K562 (cell line): Measurements from ENCODE around the gene RCBTB1. TPM values are rescaled to one million over a fixed set of nuclear protein-coding genes. Genes with fewer than 3 reads are reported as not detected.

ENCODE experiments used
- ATAC-seq: fragments of 200-7000 bp; cut with Tn5 transposase; 3 replicates; pipeline ENCODE4 v1.9.1; 2020; ENCODE audit warnings: moderate library complexity
- BruUV-seq: library from RNA; stranded (reverse); fragments of 400-500 nt; replicated peaks from 2 replicates; lab custom pipeline; 2021; lab: Mats Ljungman, UMichigan
- CTCF ChIA-PET: fragments of 300-600 bp; formaldehyde crosslinking; extraction: SDS; loops from one replicate; lab custom pipeline; 2021; ENCODE audit warnings: low intra/inter-chr PET ratio; lab: Yijun Ruan, JAX
- POLR2A ChIA-PET: fragments of 300-600, 350-650 bp; sonication (Branson Sonifier 250); formaldehyde crosslinking; extraction: SDS; loops from one replicate; lab custom pipeline; 2021; ENCODE audit warnings: antibody characterized with exemption, inconsistent platforms; lab: Yijun Ruan, JAX
- DNase-seq, 4 experiments: peaks; one replicate each; pipeline versions ENCODE4 v3.0.0 to v3.0.0-alpha.2; 2011 to 2018; ENCODE audit warnings: low spot score in 3 of 4, mixed read lengths in 3 of 4; ENCODE audit errors: extremely low read depth in 1 of 4
- FAIRE-seq: peaks from 2 replicates; lab custom pipeline; 2011; peaks lifted over from hg19 to GRCh38; lab: Jason Lieb, UNC
- H2AFZ ChIP-seq: 2 replicates; pipeline ENCODE4 v1.6.0; 2011; ENCODE audit warnings: low read depth, low read length, control low read depth, inconsistent platforms
- H3K27ac ChIP-seq: fragments of 200-600 bp; 3 replicates; pipeline ENCODE4 v1.8.0; 2011; ENCODE audit warnings: low read depth, mild to moderate bottlenecking, control low read depth, inconsistent platforms, low read length, moderate library complexity, mixed read lengths; ENCODE audit errors: extremely low read depth
- H3K27me3 ChIP-seq, 2 experiments: fragments of 300-600 bp in 1 of 2; 2 replicates in 1 of 2; 3 replicates in 1 of 2; pipeline versions ENCODE4 v1.6.0 to v1.8.0; 2011; ENCODE audit warnings: inconsistent platforms in 2 of 2, low read length in 2 of 2, mild to moderate bottlenecking in 1 of 2, mixed read lengths in 1 of 2, moderate library complexity in 1 of 2; ENCODE audit not compliant: control insufficient read depth in 2 of 2, insufficient read depth in 2 of 2
- H3K36me3 ChIP-seq: fragments of 300-600 bp; 3 replicates; pipeline ENCODE4 v1.8.0; 2011; ENCODE audit warnings: mild to moderate bottlenecking, low read length, inconsistent platforms; ENCODE audit not compliant: control insufficient read depth, insufficient read depth
- H3K4me1 ChIP-seq, 2 experiments: fragments of 200-600 bp in 1 of 2; replicated peaks in 1 of 2; 2 replicates in 1 of 2; 3 replicates in 1 of 2; pipeline versions ENCODE4 v1.5.1 to v1.8.0; 2011; ENCODE audit warnings: inconsistent platforms in 2 of 2, low read length in 2 of 2, mild to moderate bottlenecking in 1 of 2, mixed read lengths in 1 of 2, moderate library complexity in 1 of 2; ENCODE audit not compliant: control insufficient read depth in 2 of 2, insufficient read depth in 2 of 2
- H3K4me2 ChIP-seq: 2 replicates; pipeline ENCODE4 v1.6.1; 2011; ENCODE audit warnings: low read length, control low read depth, inconsistent platforms, mixed read lengths; ENCODE audit not compliant: insufficient read depth
- H3K4me3 ChIP-seq: fragments of 200-600 bp; sonication (generic), shearing (Covaris generic); 2 replicates; pipeline ENCODE4 v1.5.1; 2016; ENCODE audit warnings: control low read depth, inconsistent platforms
- H3K79me2 ChIP-seq: fragments of 200-600 bp; 3 replicates; pipeline ENCODE4 v1.8.0; 2011; ENCODE audit warnings: low read length, inconsistent platforms; ENCODE audit not compliant: control insufficient read depth, insufficient read depth
- H3K9ac ChIP-seq, 2 experiments: 2 replicates each; pipeline versions ENCODE4 v1.6.0 to v1.6.1; 2011; ENCODE audit warnings: low read depth in 2 of 2, low read length in 2 of 2, control low read depth in 1 of 2, inconsistent platforms in 1 of 2, mild to moderate bottlenecking in 1 of 2, mixed read lengths in 1 of 2; ENCODE audit not compliant: insufficient read depth in 1 of 2
- H3K9me1 ChIP-seq: one replicate; pipeline ENCODE4 v1.6.0; 2011; ENCODE audit warnings: inconsistent platforms, mild to moderate bottlenecking, low read length, moderate library complexity; ENCODE audit not compliant: control insufficient read depth, insufficient read depth
- H3K9me3 ChIP-seq: replicated peaks from 2 replicates; pipeline ENCODE4 v1.5.1; 2011; ENCODE audit warnings: low read depth, low read length, inconsistent platforms; ENCODE audit not compliant: control insufficient read depth, insufficient read depth
- H4K20me1 ChIP-seq: replicated peaks from 2 replicates; pipeline ENCODE4 v1.6.1; 2011; ENCODE audit warnings: low read length, inconsistent platforms, mixed read lengths; ENCODE audit not compliant: control insufficient read depth, insufficient read depth
- ARHGAP35 ChIP-seq: fragments of 450-650 bp; IDR thresholded peaks from 2 replicates; pipeline ENCODE4 v1.6.1; 2018; ENCODE audit not compliant: partially characterized antibody
- FOXM1 ChIP-seq, 2 experiments: fragments of 450-650 bp in 1 of 2; sonication (generic) in 1 of 2; formaldehyde crosslinking in 1 of 2; IDR thresholded peaks; 2 replicates each; pipeline versions ENCODE4 v1.6.1 to v1.9.0; 2017 to 2022; ENCODE audit warnings: low read depth in 2 of 2, mild to moderate bottlenecking in 2 of 2, missing genetic modification reagents in 1 of 2, moderate library complexity in 1 of 2
- MYNN ChIP-seq, 2 experiments: sonication (generic); formaldehyde crosslinking in 1 of 2; IDR thresholded peaks; 2 replicates each; pipeline versions ENCODE4 v1.5.0 to v1.6.1; 2016 to 2020; ENCODE audit warnings: antibody characterized with exemption in 1 of 2, missing genetic modification reagents in 1 of 2
- SNAPC5 ChIP-seq: fragments of 250-450 bp; sonication (Bioruptor Pico); IDR thresholded peaks from 2 replicates; pipeline ENCODE4 v1.8.0; 2021; ENCODE audit warnings: moderate library complexity, mild to moderate bottlenecking, inconsistent platforms
- TAF1 ChIP-seq: IDR thresholded peaks from 2 replicates; pipeline ENCODE4 v1.6.1; 2011; ENCODE audit warnings: mild to moderate bottlenecking, low read length, moderate library complexity; ENCODE audit not compliant: insufficient read depth, control insufficient read depth, severe bottlenecking; ENCODE audit errors: extremely low read depth
- XRCC4 ChIP-seq: IDR thresholded peaks from one replicate; pipeline ENCODE4 v1.6.1; 2011; ENCODE audit not compliant: insufficient read depth, insufficient read length; ENCODE audit errors: extremely low read depth
- ZNF316 ChIP-seq: fragments of 450-650 bp; IDR thresholded peaks from 2 replicates; pipeline ENCODE4 v1.6.1; 2016
- WGBS: fragments of 100-300 bp; shearing (Covaris generic); methylation state at CpG from one replicate; pipeline ENCODE4 v1.1.6; 2016; ENCODE audit warnings: low coverage, mixed read lengths; ENCODE audit not compliant: insufficient coverage; ENCODE audit errors: missing lambda C conversion rate; 5-methylcytosine and 5-hydroxymethylcytosine counted together
- in situ Hi-C: fragments of 300-500 bp; cut with MboI; formaldehyde crosslinking; loops from 4 replicates; pipeline ENCODE4 v1.15.0; 2018; ENCODE audit warnings: inconsistent platforms, mixed read lengths
- intact Hi-C: fragments of 100-400 bp; cut with micrococcal nuclease; formaldehyde crosslinking; loops from 2 replicates; pipeline ENCODE4 v1.14.2; 2022
- polyA plus RNA-seq, 8 experiments: library from polyadenylated mRNA; depleted of rRNA in 4 of 8; stranded (reverse) in 5 of 8; unstranded in 3 of 8; fragments of >200 nt; fragmentation: Nextera tagmentation in 2 of 8; fragmentation: Illumina TruSeq in 1 of 8; extraction: Ambion mirVana in 2 of 8; extraction: Trizol in 1 of 8; gene quantifications; 2 replicates each; pipeline versions ENCODE4 v1.2.1 to v1.2.3, GENCODE V29; 2011 to 2014; ENCODE audit warnings: inconsistent platforms in 1 of 8, missing spikeins in 1 of 8
- total RNA-seq, 7 experiments: library from RNA; depleted of rRNA in 6 of 7; stranded (reverse); fragments of >200 nt in 6 of 7; fragmentation: Illumina TruSeq in 2 of 7; extraction: Trizol in 2 of 7; gene quantifications; 2 replicates each; pipeline versions ENCODE4 v1.2.1 to v1.2.3, GENCODE V29; 2011 to 2021; ENCODE audit warnings: low replicate concordance in 1 of 7
- TF ChIP-seq, protein P1 (sequence below): fragments of 450-650 bp; IDR thresholded peaks from 2 replicates; pipeline ENCODE4 v1.6.1; 2018; ENCODE audit not compliant: partially characterized antibody

The RCBTB1 gene
- total and polyA plus RNA-seq, 9 of the 15 experiments (the other 6 are each of a cell fraction or from before 2014, with no cell fraction given): 4.0 to 11.3 (median 8.4) TPM

DNA sequence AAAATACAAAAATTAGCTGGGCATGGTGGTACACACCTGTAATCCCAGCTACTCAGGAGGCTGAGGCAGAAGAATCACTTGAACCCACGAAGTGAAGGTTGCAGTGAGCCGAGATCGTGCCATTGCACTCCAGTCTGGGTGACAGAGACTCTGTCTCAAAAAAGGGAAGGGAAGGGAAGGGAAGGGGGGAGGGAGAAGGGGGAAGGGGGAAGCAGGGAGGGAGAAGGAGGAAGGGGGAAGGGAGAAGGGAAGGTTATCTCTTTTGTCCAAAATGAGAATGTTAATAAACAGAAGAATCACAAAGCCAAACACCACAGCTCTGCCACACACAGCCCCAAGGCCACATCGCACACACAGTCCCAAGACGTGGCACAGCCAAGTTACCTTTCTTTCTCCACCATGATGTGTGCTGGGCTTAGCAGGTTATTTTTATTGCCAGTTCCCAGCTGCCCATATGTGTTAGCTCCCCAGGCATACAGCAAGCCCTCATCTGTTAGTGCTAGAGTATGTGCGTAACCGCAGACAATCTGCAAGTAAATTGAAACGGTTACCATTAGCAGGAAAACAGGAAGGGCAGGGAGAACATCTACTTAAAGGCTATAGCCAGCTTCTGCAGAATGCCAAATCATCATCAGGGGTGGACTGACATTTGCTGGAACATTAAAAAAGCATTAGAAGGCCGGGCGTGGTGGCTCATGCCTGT lies 34.3 kb downstream of the RCBTB1 start (continued):
- TF ChIP-seq, protein P1, sequence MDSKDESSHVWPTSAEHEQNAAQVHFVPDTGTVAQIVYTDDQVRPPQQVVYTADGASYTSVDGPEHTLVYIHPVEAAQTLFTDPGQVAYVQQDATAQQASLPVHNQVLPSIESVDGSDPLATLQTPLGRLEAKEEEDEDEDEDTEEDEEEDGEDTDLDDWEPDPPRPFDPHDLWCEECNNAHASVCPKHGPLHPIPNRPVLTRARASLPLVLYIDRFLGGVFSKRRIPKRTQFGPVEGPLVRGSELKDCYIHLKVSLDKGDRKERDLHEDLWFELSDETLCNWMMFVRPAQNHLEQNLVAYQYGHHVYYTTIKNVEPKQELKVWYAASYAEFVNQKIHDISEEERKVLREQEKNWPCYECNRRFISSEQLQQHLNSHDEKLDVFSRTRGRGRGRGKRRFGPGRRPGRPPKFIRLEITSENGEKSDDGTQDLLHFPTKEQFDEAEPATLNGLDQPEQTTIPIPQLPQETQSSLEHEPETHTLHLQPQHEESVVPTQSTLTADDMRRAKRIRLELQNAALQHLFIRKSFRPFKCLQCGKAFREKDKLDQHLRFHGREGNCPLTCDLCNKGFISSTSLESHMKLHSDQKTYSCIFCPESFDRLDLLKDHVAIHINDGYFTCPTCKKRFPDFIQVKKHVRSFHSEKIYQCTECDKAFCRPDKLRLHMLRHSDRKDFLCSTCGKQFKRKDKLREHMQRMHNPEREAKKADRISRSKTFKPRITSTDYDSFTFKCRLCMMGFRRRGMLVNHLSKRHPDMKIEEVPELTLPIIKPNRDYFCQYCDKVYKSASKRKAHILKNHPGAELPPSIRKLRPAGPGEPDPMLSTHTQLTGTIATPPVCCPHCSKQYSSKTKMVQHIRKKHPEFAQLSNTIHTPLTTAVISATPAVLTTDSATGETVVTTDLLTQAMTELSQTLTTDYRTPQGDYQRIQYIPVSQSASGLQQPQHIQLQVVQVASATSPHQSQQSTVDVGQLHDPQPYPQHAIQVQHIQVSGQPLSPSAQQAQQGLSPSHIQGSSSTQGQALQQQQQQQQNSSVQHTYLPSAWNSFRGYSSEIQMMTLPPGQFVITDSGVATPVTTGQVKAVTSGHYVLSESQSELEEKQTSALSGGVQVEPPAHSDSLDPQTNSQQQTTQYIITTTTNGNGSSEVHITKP: no peak
- TF ChIP-seq ZNF316 (no peak), XRCC4 (no peak)

GRCh38 chr13:49549289-49549688 lies 36.1 kb downstream of the RCBTB1 start:
- BruUV-seq: no TSS peak
- H3K9me3 ChIP-seq: no peaks in the 10 kb centered on the region
- no peaks in the 10 kb centered on the region for H3K27me3 ChIP-seq
- ChIA-PET POLR2A (no interaction called here), CTCF (no interaction called here)
- H3K9ac ChIP-seq: no peak overlapping the region
- H3K4me1 ChIP-seq: no peaks in the 10 kb centered on the region
- H3K4me2 ChIP-seq: no peak overlapping the region
- H3K27ac ChIP-seq: no peak overlapping the region
- H3K79me2 ChIP-seq: no peaks in the 10 kb centered on the region
- H3K9me1 ChIP-seq: no peaks in the 10 kb centered on the region
- H3K4me3 ChIP-seq: no peak overlapping the region
- WGBS: 85% methylated on average over 11 of the region's 15 CpGs
- no peaks in the 10 kb centered on the region for H4K20me1 ChIP-seq
- in situ Hi-C loops: no loop called here
- no peak overlapping the region for H2AFZ ChIP-seq
- no peak for FAIRE-seq
- ATAC-seq: no peak
- no peak for TF ChIP-seq FOXM1 (IDR thresholded peaks at IDR 0.05; ENCODE audit: low read depth)
- no peak for TF ChIP-seq FOXM1 (CRISPR knock-in tag; IDR thresholded peaks at IDR 0.05; ENCODE audit: low read depth)
- TF ChIP-seq TAF1: no peak
- TF ChIP-seq MYNN (IDR thresholded peaks at IDR 0.05): no peak
- TF ChIP-seq MYNN (CRISPR knock-in tag; IDR thresholded peaks at IDR 0.05): no peak
- no peak for TF ChIP-seq ARHGAP35
- no peak for TF ChIP-seq SNAPC5 (CRISPR knock-in tag)
- TF ChIP-seq, all 486 proteins: peak for 0
- intact Hi-C loops: no loop called here
- H3K36me3 ChIP-seq: peaks cover 12% of the 10 kb centered on the region; the same call in 1 of the 3 replicates
- no peak for DNase-seq
